Stimulated activated CD4-positive, alpha-beta T cell treated with anti-CD3 and anti-CD28 coated beads, TNF-alpha, amount 100 ng/mL, for 1 hour (primary cell): Measurements from ENCODE around the gene OCEL1.

Source experiments
- DNase-seq, 3 donors: peaks; one replicate each; pipeline ENCODE4 v3.0.0-alpha.2; 2020; ENCODE audit warnings: low read depth in 3 of 3, low spot score in 1 of 3

Gene OCEL1

DNA sequence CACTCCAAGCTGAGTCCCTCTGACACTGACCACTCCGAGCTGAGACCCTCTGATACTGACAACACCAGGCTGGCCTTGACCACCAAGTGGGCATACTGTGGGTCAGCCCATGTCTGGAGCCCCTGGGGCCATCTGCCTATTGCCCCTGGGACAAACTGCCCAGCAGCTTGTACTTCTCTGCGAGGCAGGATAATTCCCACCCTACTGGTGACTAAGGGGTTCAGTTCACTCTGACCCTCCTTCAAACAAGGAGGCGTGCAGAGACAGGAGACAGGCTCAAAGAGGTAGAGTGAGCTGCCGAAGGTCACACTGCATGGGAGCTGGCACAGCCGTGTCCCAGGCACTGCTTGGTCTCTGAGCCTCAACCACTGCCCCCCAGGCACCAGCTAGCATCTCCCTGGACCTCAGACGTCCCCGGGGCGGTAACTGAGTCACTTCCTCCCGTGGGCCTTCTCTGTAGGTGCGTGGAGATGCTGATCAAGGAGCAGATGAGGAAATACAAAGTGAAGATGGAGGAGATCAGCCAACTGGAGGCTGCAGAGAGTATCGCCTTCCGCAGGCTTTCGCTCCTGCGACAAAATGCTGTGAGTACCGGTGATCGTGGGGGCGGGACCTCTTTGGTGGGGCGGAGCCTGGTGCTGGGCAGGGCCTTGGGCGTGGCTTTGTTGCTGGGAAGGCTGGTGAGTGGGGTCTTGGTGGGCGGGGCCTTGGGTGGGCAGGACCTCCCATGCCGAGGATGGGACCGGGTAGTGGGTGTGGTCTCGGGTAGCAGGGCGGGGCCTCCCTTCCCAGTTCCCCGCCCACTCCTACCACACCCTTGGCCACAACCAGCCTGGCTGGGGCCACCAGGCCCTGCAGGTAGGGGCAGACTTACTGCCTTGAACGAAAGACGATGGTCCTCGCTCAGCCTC is 16.6 kb upstream of the OCEL1 start:
- DNase-seq: no peak

DNA sequence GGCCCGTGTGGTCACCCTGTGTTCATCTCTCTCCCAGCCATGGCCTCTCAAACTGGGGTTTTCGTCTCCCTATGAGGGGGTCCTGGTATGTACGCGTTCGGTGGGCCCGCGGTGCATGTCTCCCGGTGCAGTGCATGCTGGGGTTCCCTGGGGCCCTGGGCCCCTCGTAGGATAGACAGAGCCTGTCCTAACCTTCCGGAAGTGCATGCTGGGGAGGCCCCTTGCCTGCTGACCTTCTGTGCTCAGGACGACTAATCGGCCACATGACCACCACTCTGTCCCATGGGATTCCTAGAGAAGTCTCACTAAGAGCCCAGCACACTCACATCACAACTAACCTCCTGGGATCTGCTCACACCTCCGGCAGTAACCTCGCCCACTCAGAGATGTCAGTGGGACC is 15.7 kb upstream of the OCEL1 start:
- DNase-seq: no peak

DNA sequence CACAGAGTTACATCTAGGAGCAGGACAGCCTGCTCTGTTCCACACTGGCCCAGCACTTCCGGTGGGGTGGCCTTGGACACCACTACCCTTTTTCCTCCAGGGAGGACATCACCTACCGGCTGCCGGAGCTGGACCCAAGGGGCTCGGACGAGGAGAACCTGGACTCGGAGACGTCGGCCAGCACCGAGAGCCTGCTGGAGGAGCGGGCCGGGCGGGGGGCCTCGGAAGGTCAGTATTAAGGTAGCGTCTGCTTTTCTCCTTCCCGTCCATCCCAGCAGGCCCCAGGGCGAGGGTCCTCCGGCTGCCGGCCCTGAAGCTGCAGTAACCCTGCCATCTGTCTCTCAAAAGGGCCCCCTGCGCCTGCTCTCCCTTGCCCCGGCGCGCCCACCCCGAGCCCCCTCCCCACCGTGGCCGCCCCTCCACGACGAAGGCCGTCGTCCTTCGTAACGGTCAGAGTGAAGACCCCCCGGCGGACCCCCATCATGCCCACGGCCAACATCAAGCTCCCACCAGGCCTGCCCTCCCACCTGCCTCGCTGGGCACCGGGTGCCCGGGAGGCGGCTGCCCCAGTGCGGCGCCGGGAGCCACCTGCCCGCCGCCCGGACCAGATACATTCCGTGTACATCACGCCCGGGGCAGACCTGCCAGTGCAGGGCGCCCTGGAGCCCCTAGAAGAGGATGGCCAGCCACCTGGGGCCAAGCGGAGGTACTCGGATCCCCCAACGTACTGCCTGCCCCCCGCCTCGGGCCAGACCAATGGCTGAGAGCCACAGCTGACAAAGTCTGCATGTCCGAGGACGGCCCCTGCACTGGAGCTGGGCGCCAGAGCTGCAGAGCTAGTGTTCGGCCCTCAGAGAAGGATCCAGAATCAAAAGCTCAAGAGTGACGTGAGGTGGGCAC is 14.2 kb upstream of the OCEL1 start:
- no peak for DNase-seq

DNA sequence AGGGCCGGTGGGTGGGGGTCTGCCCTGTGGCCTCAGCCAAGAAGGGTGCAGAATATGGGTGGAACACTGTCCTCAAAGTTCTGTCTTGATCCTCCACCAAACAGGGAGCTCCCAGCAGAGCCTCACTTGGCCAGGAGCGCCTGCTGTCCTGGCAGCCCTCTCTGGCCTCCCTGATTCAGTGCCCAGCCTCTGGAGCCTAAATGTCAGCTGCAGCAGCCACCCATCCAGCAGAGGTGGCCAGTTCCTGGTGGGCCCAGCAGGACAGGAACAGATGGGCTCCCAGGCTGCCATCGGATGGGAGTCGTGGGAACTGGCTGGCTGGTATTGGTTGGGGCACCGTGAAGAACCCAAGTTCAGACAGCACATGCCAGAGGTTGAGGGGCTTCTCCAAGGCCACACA is 12.7 kb upstream of the OCEL1 start:
- DNase-seq: no peak

DNA sequence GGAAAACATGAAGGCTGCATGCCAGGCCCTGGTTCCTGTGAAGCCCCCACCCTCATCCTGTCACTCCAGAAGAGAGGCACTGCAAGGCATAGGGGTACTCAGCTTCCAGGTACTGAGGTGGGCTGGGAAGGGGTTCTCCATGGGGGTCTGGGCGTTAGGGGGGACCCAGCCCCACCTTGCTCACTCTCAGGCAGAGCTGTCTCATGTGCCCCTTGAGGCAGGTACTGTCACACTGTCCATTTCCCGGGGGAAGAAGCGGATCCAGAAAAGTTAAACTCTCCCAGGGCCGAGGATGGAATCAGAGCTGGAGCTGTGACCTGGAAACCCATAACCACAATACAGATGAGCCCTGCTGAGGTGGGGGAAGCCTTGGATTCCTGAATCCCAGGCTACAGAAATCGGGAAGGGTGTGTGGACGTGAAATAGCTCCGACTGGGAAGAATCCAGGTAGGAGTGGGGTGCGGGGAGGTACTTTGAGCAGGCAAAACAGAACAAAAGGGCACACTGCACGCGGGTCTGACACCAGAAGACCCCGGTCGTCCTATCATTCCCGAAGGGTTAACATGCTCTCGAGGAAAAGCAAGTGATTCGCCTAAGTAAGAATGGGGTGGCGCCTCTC is 11.4 kb upstream of the OCEL1 start:
- DNase-seq: no peak

DNA sequence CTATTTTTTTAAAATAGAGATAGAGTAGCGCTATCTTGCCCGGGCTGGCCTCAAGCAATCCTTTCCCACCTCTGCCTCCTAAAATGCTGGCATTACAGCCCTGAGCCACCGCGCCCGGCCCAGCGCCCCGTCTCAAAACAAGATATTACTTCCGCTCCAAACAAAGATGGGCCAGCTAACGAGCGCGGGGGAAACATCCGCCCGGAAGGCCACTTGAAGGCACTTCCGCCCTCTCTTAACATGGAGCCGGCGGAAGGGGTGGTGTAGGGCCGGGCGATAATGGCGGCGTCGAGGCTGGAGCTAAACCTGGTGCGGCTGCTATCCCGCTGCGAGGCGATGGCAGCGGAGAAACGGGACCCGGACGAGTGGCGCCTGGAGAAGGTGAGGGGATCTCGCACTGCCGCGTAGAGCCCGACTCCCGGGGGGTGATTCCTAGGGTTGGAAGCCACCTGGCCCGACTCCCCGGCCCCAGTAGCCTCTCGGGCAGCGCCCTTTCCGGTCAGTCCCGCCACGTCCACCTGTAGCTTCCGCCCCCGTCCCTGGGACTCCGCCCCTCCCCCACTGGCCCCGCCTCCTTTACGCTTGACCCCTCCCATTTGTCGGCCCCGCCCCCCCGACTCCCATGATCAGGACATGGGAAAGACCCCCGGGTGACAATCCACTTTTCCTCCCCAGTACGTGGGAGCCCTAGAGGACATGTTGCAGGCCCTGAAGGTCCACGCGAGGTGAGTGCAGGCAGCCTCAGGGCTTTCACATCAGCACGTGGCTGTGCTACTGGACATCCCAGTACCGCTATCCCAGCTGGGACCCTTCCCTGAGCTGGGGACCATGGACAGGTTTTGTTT is 10.7 kb upstream of the OCEL1 start, which contains the start of gene USE1:
Gene USE1, plus strand, starts transcription at position 231 of the 845 bp plus-strand sequence. Its CDS starts 49 bp downstream, at position 280.
- DNase-seq: peak; percentile 68 to 73 (median 70)

DNA sequence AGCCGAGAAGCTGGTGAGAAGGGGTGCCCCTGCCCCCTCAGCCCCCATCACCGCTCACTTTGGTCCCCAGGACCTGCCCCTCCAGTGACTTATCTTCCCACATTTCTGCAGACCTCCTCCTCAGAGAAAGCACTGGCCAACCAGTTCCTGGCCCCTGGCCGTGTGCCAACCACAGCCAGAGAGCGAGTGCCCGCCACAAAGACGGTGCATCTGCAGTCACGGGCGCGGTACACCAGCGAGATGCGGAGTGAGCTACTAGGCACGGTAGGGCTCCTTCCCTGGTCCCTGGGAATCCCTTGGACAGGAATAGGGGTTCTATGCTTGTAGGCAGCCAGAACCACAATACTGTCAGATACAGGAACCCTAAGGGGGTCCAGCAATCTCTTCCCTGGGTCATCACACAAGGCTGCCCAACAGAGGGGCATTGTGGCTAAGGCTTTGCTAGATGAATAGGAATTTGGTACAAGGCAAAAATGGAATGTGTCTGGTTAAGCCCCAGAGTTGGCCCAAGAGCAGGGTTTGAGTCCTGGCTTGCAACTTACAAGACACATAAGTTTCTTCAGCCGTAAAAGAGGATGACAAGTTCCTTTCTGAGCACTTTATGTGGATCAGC is 9.9 kb upstream of the OCEL1 start:
- no peak for DNase-seq

DNA sequence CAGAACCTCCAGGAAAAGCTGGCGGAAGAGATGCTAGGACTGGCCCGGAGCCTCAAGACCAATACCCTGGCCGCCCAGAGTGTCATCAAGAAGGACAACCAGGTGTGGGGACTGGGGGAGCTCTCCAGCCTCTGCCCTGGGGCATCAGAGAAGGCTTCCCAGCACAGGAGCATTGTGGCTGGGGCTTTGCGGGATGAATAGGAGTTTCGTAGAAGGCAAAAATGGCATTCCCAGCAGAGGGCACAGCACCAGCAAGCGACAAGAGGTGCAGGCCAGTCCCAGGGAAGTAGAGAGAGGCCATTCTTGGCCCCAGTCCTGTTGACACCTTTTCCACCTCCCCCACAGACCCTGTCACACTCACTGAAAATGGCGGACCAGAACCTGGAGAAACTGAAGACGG is 6.7 kb upstream of the OCEL1 start:
- DNase-seq: no peak

DNA sequence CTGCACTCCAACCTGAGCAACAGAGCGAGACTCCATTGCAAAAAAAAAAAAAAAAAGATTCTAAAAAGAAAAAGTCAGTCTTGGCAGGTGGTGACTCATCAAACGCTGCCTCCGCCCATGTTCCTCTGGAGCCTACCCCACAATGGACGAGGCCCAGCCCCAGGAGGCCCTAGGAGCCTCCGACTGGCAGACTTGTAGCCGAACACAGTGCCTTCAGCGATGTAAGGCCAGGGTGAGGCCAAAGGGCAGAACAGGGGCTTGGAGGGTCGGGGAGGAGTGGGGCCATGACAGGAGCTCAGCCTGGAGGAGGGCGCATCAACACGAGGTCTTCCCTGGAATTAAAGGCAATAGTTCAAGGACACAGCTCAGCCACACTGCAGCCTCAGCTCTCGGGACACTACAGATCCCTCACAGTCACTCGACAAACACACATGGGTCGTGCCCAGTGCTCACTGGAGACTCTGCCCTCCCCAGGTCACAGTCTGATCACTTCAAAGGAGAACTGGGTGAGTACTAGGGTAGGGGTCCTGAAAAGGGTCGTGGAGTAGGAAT is 5.7 kb upstream of the OCEL1 start:
- no peak for DNase-seq

DNA sequence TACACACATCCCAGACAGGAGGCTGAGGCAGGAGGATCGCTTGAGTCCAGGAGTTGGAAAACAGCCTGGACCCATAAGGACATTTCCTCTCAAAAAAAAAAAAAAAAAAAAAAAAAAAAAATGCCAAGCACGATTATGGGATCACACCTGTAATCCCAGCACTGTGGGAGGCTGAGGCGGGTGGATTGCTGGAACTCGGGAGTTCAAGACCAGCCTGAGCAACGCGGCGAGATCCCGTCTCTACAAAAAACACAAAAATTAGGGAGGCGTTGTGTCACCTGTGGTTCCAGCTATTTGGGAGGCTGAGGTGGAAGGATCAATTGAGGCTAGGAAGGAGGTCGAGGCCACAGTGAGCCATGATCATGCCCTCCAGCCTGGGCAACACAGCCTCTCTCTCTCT is 973 bp upstream of the OCEL1 start:
- no peak for DNase-seq

DNA sequence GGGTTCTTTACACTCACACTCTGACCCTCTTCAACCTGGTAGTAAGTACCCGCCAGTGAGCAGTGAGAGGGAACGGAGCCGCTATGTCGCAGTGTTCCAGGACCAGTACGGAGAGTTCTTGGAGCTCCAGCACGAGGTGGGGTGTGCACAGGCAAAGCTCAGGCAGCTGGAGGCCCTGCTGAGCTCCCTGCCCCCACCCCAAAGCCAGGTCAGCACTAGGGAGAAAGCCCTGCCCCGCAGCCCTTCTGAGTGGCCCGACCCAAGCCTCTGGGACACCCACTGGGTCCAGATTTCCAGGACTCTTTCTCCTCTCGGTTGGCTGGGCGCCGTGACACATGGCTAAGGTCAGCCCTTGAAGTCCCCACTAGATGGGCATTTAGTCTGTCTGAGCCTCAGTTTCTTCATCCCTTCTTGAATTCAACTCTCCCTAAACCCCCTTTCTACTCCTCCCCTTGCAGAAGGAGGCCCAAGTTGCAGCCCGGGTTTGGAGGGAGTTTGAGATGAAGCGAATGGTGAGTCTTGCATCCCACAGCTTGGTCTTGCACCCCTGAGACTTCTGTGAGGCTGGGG is 1.9 kb downstream of the OCEL1 start:
- DNase-seq: no peak

DNA sequence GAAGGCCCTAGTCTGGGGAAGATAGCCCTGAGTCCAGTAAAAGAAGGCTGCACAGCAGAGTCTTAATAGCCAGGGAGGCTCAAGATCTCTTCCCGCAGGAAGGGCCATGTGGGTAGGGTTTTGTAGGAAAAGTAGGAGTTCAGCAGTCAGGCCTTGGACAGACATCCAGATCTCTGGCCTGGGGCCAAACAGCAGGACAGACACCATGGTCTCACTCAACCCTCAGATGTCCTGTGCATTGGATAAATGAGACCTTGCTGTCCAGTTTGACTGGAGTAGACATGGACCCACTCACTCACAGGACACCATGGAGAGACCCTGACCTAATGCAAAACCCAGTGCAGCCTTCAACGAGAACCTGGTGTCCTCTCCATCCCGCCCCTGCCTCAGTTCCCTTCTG is 3.9 kb downstream of the OCEL1 start:
- no peak for DNase-seq

DNA sequence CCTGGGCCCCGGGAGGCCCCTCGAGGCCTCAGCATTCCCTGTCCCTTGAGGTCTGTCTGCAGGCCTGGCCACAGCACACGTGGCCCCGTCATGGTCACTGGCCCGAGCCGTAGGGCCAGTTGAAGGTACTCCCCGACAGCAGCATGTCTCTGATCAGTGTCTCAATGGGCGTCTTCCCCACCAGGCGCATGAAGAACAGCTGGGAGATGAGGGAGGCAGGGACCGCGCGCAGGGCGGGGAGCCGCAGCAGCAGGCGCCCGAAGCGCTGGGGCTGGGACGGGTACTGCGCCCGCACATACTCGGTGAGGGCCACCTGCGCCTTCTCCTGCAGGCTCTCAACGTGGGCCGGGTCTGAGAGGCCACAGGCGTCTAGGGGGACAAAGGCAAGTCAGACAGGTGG is 6.2 kb downstream of the OCEL1 start:
- no peak for DNase-seq

DNA sequence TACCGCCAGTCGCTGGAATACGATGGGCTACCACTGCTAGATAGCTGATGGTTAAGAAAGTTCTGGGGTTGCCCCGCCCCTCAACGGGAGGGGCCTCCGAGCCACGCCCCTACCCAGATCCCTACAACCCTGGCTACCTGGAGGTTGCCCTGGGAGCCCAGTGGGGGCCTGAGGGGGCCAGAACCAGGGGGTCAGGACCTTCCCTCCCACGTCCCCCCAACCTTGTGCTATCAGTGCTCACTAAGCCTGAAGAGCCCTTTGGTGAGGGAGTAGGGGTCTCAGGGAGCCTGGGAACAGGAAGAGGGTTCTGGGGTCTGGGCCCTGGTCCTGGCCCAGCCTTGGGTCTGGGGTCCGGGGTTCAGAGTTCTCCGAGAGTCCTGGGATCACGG is 8.9 kb downstream of the OCEL1 start:
- peak in 1 of 3 donors; percentile 61 for DNase-seq

DNA sequence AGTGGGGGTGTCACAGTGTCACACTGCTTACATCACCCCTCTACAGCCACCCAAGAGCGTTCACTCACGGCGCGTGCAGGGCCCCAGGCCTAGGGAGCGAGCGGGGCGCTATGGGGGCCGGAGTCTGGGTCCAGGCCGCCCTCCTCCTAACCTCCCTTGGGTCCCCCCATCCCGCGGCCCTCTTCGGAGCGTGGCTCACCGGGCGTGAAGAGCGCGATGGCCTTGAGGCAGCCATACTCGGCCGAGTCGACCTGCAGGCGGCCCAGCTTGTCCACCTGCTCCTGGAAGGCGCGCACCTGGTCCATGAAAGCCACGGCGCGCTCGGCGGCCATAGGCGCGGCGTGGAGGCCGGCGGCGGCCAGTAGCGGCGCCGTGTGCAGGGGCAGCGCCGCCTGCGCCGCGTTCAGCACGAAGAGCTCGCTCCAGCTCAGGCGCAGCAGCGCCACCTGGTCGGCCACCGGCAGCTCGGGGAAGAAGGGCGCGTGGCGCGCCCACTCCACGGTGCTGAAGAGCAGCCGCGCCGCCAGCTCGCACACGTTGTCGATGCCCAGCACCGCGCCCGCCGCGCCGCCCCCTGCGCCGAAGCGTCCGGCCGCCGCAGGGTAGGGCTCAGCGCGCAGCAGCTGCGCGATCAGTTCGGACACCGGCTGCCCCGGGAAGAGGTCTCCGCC is 9.4 kb downstream of the OCEL1 start:
- peak in 2 of 3 donors; percentile 61 to 67 for DNase-seq

DNA sequence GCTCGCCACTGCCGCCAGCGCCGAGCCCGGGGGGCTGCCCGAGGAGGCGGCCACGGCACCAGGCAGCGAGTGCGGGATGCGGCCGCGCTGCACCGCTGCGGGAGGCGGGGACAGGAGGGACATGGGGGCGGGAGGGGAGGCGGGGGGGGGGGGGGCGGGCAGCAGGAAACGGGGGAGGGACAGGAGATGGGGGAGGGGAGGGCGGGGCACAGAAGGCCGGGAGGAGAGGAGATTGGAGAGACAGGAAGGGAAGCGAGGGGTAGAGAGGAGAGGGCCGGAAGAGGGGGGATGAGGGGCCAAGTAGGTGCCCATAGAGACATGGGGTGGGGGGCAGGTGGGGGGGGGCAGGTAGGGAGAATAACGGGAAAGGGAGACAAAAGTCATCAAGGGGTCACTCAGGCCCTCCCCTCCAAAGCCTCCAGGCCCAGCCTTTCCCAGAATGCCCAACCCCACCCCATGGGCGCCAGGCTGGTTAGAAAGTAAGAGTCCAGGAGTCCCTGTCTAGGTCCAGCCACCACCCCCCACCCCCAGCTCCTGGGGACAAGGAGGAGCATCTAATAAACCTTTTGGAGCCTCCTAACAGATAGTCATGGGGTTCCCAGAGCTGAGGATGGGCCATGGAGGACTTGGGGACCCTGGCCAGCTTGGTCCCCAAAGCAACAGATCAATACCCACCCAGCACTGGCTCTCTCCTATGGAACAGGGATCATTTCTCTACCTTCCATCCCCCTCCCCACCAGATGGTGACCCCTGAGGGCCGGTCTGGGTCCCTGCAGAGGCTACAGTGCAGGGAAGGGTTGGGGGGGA is 10.1 kb downstream of the OCEL1 start:
- no peak for DNase-seq

DNA sequence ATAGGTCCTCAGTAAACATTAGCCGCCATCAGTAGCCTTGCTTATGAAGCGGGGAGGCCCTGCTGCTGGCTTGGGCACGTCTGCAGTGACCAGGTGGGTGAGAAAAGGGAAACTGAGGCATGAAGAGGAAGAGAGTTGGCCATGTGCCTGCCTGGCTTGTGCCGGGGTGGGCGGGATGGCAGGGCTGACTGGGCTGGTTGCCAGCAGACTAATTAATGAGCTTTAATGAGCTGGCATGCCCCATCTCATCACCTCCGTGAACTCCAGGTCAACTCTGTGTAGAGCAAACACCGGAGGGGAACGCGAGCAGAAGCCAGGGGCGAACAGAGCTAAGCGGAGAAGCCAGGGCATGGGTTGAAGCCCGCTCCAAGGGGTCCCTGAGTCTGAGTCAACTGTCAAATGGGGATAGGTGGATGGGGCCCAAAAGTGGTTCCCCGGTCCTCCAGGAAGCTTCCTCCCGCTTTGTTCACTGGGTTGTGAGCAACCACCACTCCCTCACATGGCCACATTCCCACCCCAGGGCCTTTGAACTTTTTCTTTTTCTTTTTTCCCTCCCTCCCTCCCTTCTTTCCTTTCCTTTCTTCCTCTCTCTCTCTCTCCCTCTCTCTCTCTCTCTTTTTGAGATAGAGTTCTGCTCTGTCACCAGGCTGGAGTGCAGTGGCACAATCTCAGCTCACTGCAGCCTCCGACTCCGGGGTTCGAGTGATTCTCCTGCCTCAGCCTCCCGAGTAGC is 11.0 kb downstream of the OCEL1 start:
- no peak for DNase-seq
